C4-2B (cell line): Measurements from ENCODE around the gene MCM6.

Experiments
- CTCF ChIP-seq: fragments of 450-650 bp; conservative IDR thresholded peaks from 2 replicates; pipeline ENCODE4 v1.5.1; 2017; ENCODE audit warnings: mild to moderate bottlenecking
- ZFX ChIP-seq: fragments of 450-650 bp; IDR thresholded peaks from 2 replicates; pipeline ENCODE4 v1.6.1; 2017

GRCh38 chr2:135831180-135831812, 44.9 kb downstream of the MCM6 start:
- TF ChIP-seq CTCF = no peak
- no peak for TF ChIP-seq ZFX
